Left lobe of liver (tissue), 2 donors: ENCODE data around the gene AP3B2. TPM values are rescaled to one million over a fixed set of nuclear protein-coding genes. Genes with fewer than 3 reads are reported as not detected.
"Not testable (repeated sequence)": the region's sequence is repeated elsewhere in the genome, so short reads cannot be mapped to it uniquely, and the experiment has no call there.

Source experiments
- ATAC-seq: fragments of 200-7000 bp; cut with Tn5 transposase; one replicate; pipeline ENCODE4 v1.9.1; 2020; ENCODE audit warnings: mild to moderate bottlenecking, moderate library complexity
- DNase-seq: peaks from one replicate; pipeline ENCODE4 v3.0.0-alpha.2; 2020; ENCODE audit warnings: low spot score
- total RNA-seq: library from RNA; stranded (reverse); gene quantifications from one replicate; pipeline ENCODE4 v1.2.1, GENCODE V29; 2021
- donor health status: DM: no; HTN: no; CAD: no; lungs with moderate emphysema.
- donor health status: DM: no; HTN: yes; CAD: no.

The AP3B2 gene
- total RNA-seq, 1 donor from 2014 or later, result not detected

- ATAC-seq (no peak), DNase-seq (no peak)
These were observed 60.3 kb downstream of the AP3B2 start for GRCh38 chr15:82649226-82649999.

GRCh38 chr15:82648257-82649103 is 61.2 kb downstream of the AP3B2 start:
- DNase-seq (no peak), ATAC-seq (no peak)

GRCh38 chr15:82647835-82648256 is 61.8 kb downstream of the AP3B2 start:
- DNase-seq (no peak), ATAC-seq (no peak)

- no peak for ATAC-seq
- DNase-seq, result no peak
These were observed 62.4 kb downstream of the AP3B2 start, which contains the start of gene CPEB1 for GRCh38 chr15:82647045-82647834. CPEB1 (minus strand) TSS chr15:82647363; CDS start chr15:82628459, 18,904 bp downstream.

GRCh38 chr15:82646250-82647044 is 63.2 kb downstream of the AP3B2 start:
- ATAC-seq (no peak), DNase-seq (no peak)

- not testable (repeated sequence) for ATAC-seq, DNase-seq
These were observed 64.5 kb downstream of the AP3B2 start for GRCh38 chr15:82644967-82645852.

GRCh38 chr15:82643992-82644391 is 65.7 kb downstream of the AP3B2 start:
- ATAC-seq (no peak), DNase-seq (no peak)

GRCh38 chr15:82642656-82643055 is 67.0 kb downstream of the AP3B2 start:
- ATAC-seq (no peak), DNase-seq (no peak)

GRCh38 chr15:82641129-82641798 is 68.4 kb downstream of the AP3B2 start:
- ATAC-seq, result no peak
- DNase-seq, result no peak

GRCh38 chr15:82640672-82641071 is 69.0 kb downstream of the AP3B2 start:
- DNase-seq, result no peak
- no peak for ATAC-seq

GRCh38 chr15:82635798-82636197 is 73.9 kb downstream of the AP3B2 start:
- DNase-seq (no peak), ATAC-seq (no peak)

- ATAC-seq, result no peak
- no peak for DNase-seq
These were observed 79.6 kb downstream of the AP3B2 start for GRCh38 chr15:82630033-82630432.

- no peak for ATAC-seq
- no peak for DNase-seq
These were observed 84.5 kb downstream of the AP3B2 start for GRCh38 chr15:82625136-82625535.

- no peak for DNase-seq
- ATAC-seq, result no peak
These were observed 85.2 kb downstream of the AP3B2 start for GRCh38 chr15:82624438-82624837.

- DNase-seq (no peak), ATAC-seq (no peak)
These were observed 85.7 kb downstream of the AP3B2 start for GRCh38 chr15:82624008-82624407.

- DNase-seq (no peak), ATAC-seq (no peak)
These were observed 87.7 kb downstream of the AP3B2 start for GRCh38 chr15:82621970-82622369.

GRCh38 chr15:82613747-82614146 is 95.9 kb downstream of the AP3B2 start:
- no peak for DNase-seq
- no peak for ATAC-seq

- ATAC-seq, result no peak
- DNase-seq, result no peak
These were observed 98.3 kb downstream of the AP3B2 start for GRCh38 chr15:82611348-82611747.
